Measurements from ENCODE around the gene IQGAP2.

DNA sequence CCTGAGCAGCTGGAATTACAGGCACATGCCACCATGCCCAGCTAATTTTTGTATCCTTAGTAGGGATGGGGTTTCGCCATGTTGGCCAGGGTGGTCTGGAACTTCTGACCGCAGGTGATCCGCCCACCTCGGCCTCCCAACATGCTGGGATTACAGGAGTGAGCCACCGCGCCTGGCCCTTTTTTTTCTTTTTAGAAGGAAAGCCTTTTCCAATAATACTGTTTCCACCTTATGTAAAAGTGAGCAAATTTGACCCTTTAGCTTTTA lies 289.1 kb downstream of the IQGAP2 start:
- TF ChIP-seq, protein P1, sequence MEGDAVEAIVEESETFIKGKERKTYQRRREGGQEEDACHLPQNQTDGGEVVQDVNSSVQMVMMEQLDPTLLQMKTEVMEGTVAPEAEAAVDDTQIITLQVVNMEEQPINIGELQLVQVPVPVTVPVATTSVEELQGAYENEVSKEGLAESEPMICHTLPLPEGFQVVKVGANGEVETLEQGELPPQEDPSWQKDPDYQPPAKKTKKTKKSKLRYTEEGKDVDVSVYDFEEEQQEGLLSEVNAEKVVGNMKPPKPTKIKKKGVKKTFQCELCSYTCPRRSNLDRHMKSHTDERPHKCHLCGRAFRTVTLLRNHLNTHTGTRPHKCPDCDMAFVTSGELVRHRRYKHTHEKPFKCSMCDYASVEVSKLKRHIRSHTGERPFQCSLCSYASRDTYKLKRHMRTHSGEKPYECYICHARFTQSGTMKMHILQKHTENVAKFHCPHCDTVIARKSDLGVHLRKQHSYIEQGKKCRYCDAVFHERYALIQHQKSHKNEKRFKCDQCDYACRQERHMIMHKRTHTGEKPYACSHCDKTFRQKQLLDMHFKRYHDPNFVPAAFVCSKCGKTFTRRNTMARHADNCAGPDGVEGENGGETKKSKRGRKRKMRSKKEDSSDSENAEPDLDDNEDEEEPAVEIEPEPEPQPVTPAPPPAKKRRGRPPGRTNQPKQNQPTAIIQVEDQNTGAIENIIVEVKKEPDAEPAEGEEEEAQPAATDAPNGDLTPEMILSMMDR (IDR thresholded peaks at IDR 0.05; ENCODE audit: insufficient read depth, low read length, poor library complexity, severe bottlenecking) = no peak
- no peak for TF ChIP-seq EZH2phosphoT487 (conservative IDR thresholded peaks at IDR 0.05; ENCODE audit: low read length)

Measured in SU-DHL-6 (cell line).